Measurements from ENCODE around the gene KLHL6. TPM values are rescaled to one million over a fixed set of nuclear protein-coding genes. Genes with fewer than 3 reads are reported as not detected.

KLHL6 gene
- total and polyA plus RNA-seq, 4 donors: 0.42 to 3.8 (median 1.0) TPM

- TF ChIP-seq, protein P1, sequence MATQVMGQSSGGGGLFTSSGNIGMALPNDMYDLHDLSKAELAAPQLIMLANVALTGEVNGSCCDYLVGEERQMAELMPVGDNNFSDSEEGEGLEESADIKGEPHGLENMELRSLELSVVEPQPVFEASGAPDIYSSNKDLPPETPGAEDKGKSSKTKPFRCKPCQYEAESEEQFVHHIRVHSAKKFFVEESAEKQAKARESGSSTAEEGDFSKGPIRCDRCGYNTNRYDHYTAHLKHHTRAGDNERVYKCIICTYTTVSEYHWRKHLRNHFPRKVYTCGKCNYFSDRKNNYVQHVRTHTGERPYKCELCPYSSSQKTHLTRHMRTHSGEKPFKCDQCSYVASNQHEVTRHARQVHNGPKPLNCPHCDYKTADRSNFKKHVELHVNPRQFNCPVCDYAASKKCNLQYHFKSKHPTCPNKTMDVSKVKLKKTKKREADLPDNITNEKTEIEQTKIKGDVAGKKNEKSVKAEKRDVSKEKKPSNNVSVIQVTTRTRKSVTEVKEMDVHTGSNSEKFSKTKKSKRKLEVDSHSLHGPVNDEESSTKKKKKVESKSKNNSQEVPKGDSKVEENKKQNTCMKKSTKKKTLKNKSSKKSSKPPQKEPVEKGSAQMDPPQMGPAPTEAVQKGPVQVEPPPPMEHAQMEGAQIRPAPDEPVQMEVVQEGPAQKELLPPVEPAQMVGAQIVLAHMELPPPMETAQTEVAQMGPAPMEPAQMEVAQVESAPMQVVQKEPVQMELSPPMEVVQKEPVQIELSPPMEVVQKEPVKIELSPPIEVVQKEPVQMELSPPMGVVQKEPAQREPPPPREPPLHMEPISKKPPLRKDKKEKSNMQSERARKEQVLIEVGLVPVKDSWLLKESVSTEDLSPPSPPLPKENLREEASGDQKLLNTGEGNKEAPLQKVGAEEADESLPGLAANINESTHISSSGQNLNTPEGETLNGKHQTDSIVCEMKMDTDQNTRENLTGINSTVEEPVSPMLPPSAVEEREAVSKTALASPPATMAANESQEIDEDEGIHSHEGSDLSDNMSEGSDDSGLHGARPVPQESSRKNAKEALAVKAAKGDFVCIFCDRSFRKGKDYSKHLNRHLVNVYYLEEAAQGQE (IDR thresholded peaks at IDR 0.05): no peak
Measured at GRCh38 chr3:183538486-183538885, 17.0 kb downstream of the KLHL6 start (continued).

- Histone ChIP-seq H3K4me3 (ENCODE audit: low read depth in 1 of 3, low read length in 3 of 3) (no peak overlapping the region), H3K9me3 (ENCODE audit: control insufficient read depth in 4 of 4, low read length in 3 of 4) (no peaks in the 10 kb centered on the region), H3K27me3 (ENCODE audit: control insufficient read depth in 4 of 4, insufficient read depth in 4 of 4, low read length in 3 of 4) (no peaks in the 10 kb centered on the region), H3K27ac (ENCODE audit: low read depth in 1 of 2, low read length in 2 of 2) (no peak overlapping the region), H3K4me1 (ENCODE audit: control insufficient read depth in 4 of 4, insufficient read depth in 4 of 4, low read length in 3 of 4) (peaks cover 0 to 4% (median 0%) of the 10 kb centered on the region in 4 donors), H3K9ac (ENCODE audit: low read depth in 1 of 2, low read length in 2 of 2) (no peak overlapping the region), H3K36me3 (ENCODE audit: control insufficient read depth in 4 of 4, insufficient read depth in 3 of 4, low read depth in 1 of 4, low read length in 3 of 4) (no peaks in the 10 kb centered on the region)
- TF ChIP-seq, protein P2, sequence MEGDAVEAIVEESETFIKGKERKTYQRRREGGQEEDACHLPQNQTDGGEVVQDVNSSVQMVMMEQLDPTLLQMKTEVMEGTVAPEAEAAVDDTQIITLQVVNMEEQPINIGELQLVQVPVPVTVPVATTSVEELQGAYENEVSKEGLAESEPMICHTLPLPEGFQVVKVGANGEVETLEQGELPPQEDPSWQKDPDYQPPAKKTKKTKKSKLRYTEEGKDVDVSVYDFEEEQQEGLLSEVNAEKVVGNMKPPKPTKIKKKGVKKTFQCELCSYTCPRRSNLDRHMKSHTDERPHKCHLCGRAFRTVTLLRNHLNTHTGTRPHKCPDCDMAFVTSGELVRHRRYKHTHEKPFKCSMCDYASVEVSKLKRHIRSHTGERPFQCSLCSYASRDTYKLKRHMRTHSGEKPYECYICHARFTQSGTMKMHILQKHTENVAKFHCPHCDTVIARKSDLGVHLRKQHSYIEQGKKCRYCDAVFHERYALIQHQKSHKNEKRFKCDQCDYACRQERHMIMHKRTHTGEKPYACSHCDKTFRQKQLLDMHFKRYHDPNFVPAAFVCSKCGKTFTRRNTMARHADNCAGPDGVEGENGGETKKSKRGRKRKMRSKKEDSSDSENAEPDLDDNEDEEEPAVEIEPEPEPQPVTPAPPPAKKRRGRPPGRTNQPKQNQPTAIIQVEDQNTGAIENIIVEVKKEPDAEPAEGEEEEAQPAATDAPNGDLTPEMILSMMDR (IDR thresholded peaks at IDR 0.05; ENCODE audit: low read depth, low read length, missing input control): no peak
- TF ChIP-seq YY1 (IDR thresholded peaks at IDR 0.05) (no peak), FOXA1 (IDR thresholded peaks at IDR 0.05) (no peak), JUND (IDR thresholded peaks at IDR 0.05) (no peak), RAD21 (IDR thresholded peaks at IDR 0.05) (no peak), ZBTB33 (IDR thresholded peaks at IDR 0.05) (no peak), GABPA (IDR thresholded peaks at IDR 0.05 in 1 of 2, conservative IDR thresholded peaks at IDR 0.05 in 1 of 2) (no peak), FOXA2 (IDR thresholded peaks at IDR 0.05) (no peak), RXRA (IDR thresholded peaks at IDR 0.05) (no peak), HNF4A (conservative IDR thresholded peaks at IDR 0.05) (no peak), HNF4G (IDR thresholded peaks at IDR 0.05) (no peak), ATF3 (IDR thresholded peaks at IDR 0.05) (no peak), NR2F2 (IDR thresholded peaks at IDR 0.05) (no peak), SP1 (IDR thresholded peaks at IDR 0.05) (no peak), EGR1 (IDR thresholded peaks at IDR 0.05; ENCODE audit: low read depth in 2 of 2) (no peak), TAF1 (conservative IDR thresholded peaks at IDR 0.05) (no peak)
- TF ChIP-seq, protein P3, sequence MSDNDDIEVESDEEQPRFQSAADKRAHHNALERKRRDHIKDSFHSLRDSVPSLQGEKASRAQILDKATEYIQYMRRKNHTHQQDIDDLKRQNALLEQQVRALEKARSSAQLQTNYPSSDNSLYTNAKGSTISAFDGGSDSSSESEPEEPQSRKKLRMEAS (IDR thresholded peaks at IDR 0.05): no peak
- TF ChIP-seq, protein P1 (IDR thresholded peaks at IDR 0.05): no peak
- no peak for DNase-seq (ENCODE audit: low spot score)
- WGBS: 92% methylated on average over 4 of the region's 4 CpGs
Measured at GRCh38 chr3:183537295-183537730, 18.2 kb downstream of the KLHL6 start.

All from liver (tissue), 9 donors.